Measurements from ENCODE around the gene CD2BP2. TPM values are rescaled to one million over a fixed set of nuclear protein-coding genes. Genes with fewer than 3 reads are reported as not detected.

Gene CD2BP2
- total and polyA plus RNA-seq, 2 of the 13 experiments (the other 11 are each of a cell fraction or from before 2014, with no cell fraction given) = 24.9 to 54.6 TPM

Other genes starting within 250 kb of the CD2BP2 start
- 14.3 and 20.6 TPM in 2 replicates for gene GDPD3, start 241.8 kb downstream of the CD2BP2 start, total RNA-seq (2016; rRNA removed; fragmentation: Illumina TruSeq; extraction: Trizol)
- 18.7 and 21.2 TPM in 2 replicates for gene GDPD3, start 241.8 kb downstream of the CD2BP2 start, polyA plus RNA-seq (2011; rRNA removed)
- gene MAPK3, start 232.1 kb downstream of the CD2BP2 start, total RNA-seq (2016; rRNA removed; fragmentation: Illumina TruSeq; extraction: Trizol) = 27.7 and 32.5 TPM in 2 replicates
- 168 and 206 TPM in 2 replicates for gene MAPK3, start 232.1 kb downstream of the CD2BP2 start, polyA plus RNA-seq (2011; rRNA removed)
- 5.4 and 6.5 TPM in 2 replicates for gene CORO1A, start 171.7 kb downstream of the CD2BP2 start, total RNA-seq (2016; rRNA removed; fragmentation: Illumina TruSeq; extraction: Trizol)
- 9.5 and 12.9 TPM in 2 replicates for gene CORO1A, start 171.7 kb downstream of the CD2BP2 start, polyA plus RNA-seq (2011; rRNA removed)
- 295 and 354 TPM in 2 replicates for gene BOLA2B, start 161.6 kb downstream of the CD2BP2 start, total RNA-seq (2016; rRNA removed; fragmentation: Illumina TruSeq; extraction: Trizol)
- 63.8 and 97.0 TPM in 2 replicates for gene BOLA2B, start 161.6 kb downstream of the CD2BP2 start, polyA plus RNA-seq (2011; rRNA removed)
- gene SLX1A, start 161.4 kb downstream of the CD2BP2 start, total RNA-seq (2016; rRNA removed; fragmentation: Illumina TruSeq; extraction: Trizol) = 13.4 and 37.1 TPM in 2 replicates
- 9.1 and 12.0 TPM in 2 replicates for gene SLX1A, start 161.4 kb downstream of the CD2BP2 start, polyA plus RNA-seq (2011; rRNA removed)
- 20.7 and 28.3 TPM in 2 replicates for gene SULT1A3, start 156.1 kb downstream of the CD2BP2 start, total RNA-seq (2016; rRNA removed; fragmentation: Illumina TruSeq; extraction: Trizol)
- gene SULT1A3, start 156.1 kb downstream of the CD2BP2 start, polyA plus RNA-seq (2011; rRNA removed) = 15.4 and 21.0 TPM in 2 replicates
- gene NPIPB13, start 106.8 kb downstream of the CD2BP2 start, total RNA-seq (2016; rRNA removed; fragmentation: Illumina TruSeq; extraction: Trizol) = 1.00 and 1.3 TPM in 2 replicates
- 2.7 and 4.4 TPM in 2 replicates for gene NPIPB13, start 106.8 kb downstream of the CD2BP2 start, polyA plus RNA-seq (2011; rRNA removed)
- gene TBC1D10B, start 15.2 kb upstream of the CD2BP2 start, total RNA-seq (2016; rRNA removed; fragmentation: Illumina TruSeq; extraction: Trizol) = 20.8 and 24.8 TPM in 2 replicates
- gene TBC1D10B, start 15.2 kb upstream of the CD2BP2 start, polyA plus RNA-seq (2011; rRNA removed) = 15.7 and 16.4 TPM in 2 replicates
- gene MYL11, start 19.5 kb upstream of the CD2BP2 start, total RNA-seq (2016; rRNA removed; fragmentation: Illumina TruSeq; extraction: Trizol) = not detected in 2 replicates
- not detected in 2 replicates for gene MYL11, start 19.5 kb upstream of the CD2BP2 start, polyA plus RNA-seq (2011; rRNA removed)
- gene SEPTIN1, start 27.3 kb upstream of the CD2BP2 start, total RNA-seq (2016; rRNA removed; fragmentation: Illumina TruSeq; extraction: Trizol) = 0.18 and 0.27 TPM in 2 replicates
- gene SEPTIN1, start 27.3 kb upstream of the CD2BP2 start, polyA plus RNA-seq (2011; rRNA removed) = 0.67 and 0.94 TPM in 2 replicates
- 10.9 and 12.3 TPM in 2 replicates for gene ZNF48, start 40.1 kb upstream of the CD2BP2 start, total RNA-seq (2016; rRNA removed; fragmentation: Illumina TruSeq; extraction: Trizol)
- gene ZNF48, start 40.1 kb upstream of the CD2BP2 start, polyA plus RNA-seq (2011; rRNA removed) = 9.9 and 11.7 TPM in 2 replicates
- 10.9 and 11.8 TPM in 2 replicates for gene ZNF771, start 52.3 kb upstream of the CD2BP2 start, total RNA-seq (2016; rRNA removed; fragmentation: Illumina TruSeq; extraction: Trizol)
- 5.0 and 5.4 TPM in 2 replicates for gene ZNF771, start 52.3 kb upstream of the CD2BP2 start, polyA plus RNA-seq (2011; rRNA removed)
- gene DCTPP1, start 74.7 kb upstream of the CD2BP2 start, total RNA-seq (2016; rRNA removed; fragmentation: Illumina TruSeq; extraction: Trizol) = 74.4 and 105 TPM in 2 replicates
- gene DCTPP1, start 74.7 kb upstream of the CD2BP2 start, polyA plus RNA-seq (2011; rRNA removed) = 52.9 and 54.8 TPM in 2 replicates
- 20.7 and 56.3 TPM in 2 replicates for gene SEPHS2, start 90.6 kb upstream of the CD2BP2 start, total RNA-seq (2016; rRNA removed; fragmentation: Illumina TruSeq; extraction: Trizol)
- gene SEPHS2, start 90.6 kb upstream of the CD2BP2 start, polyA plus RNA-seq (2011; rRNA removed) = 127 and 128 TPM in 2 replicates
- 0.51 and 0.86 TPM in 2 replicates for gene ITGAL, start 117.4 kb upstream of the CD2BP2 start, total RNA-seq (2016; rRNA removed; fragmentation: Illumina TruSeq; extraction: Trizol)
- gene ITGAL, start 117.4 kb upstream of the CD2BP2 start, polyA plus RNA-seq (2011; rRNA removed) = 1.2 TPM in 2 replicates
- gene ZNF768, start 171.3 kb upstream of the CD2BP2 start, total RNA-seq (2016; rRNA removed; fragmentation: Illumina TruSeq; extraction: Trizol) = 26.6 and 34.4 TPM in 2 replicates
- gene ZNF768, start 171.3 kb upstream of the CD2BP2 start, polyA plus RNA-seq (2011; rRNA removed) = 26.7 and 40.0 TPM in 2 replicates
- 8.8 and 10.2 TPM in 2 replicates for gene ZNF747, start 179.6 kb upstream of the CD2BP2 start, total RNA-seq (2016; rRNA removed; fragmentation: Illumina TruSeq; extraction: Trizol)
- gene ZNF747, start 179.6 kb upstream of the CD2BP2 start, polyA plus RNA-seq (2011; rRNA removed) = 7.0 and 7.2 TPM in 2 replicates
- 7.3 and 9.1 TPM in 2 replicates for gene ZNF764, start 203.1 kb upstream of the CD2BP2 start, total RNA-seq (2016; rRNA removed; fragmentation: Illumina TruSeq; extraction: Trizol)
- gene ZNF764, start 203.1 kb upstream of the CD2BP2 start, polyA plus RNA-seq (2011; rRNA removed) = 4.1 and 4.8 TPM in 2 replicates
- 5.4 and 5.8 TPM in 2 replicates for gene ZNF688, start 216.4 kb upstream of the CD2BP2 start, total RNA-seq (2016; rRNA removed; fragmentation: Illumina TruSeq; extraction: Trizol)
- gene ZNF688, start 216.4 kb upstream of the CD2BP2 start, polyA plus RNA-seq (2011; rRNA removed) = 2.4 and 2.9 TPM in 2 replicates
- not detected in 2 replicates for gene ZNF785, start 230.4 kb upstream of the CD2BP2 start, total RNA-seq (2016; rRNA removed; fragmentation: Illumina TruSeq; extraction: Trizol)
- 0.01 TPM in 1 of 2 replicates, not detected in the other for gene ZNF785, start 230.4 kb upstream of the CD2BP2 start, polyA plus RNA-seq (2011; rRNA removed)